Fibroblast of mammary gland (primary cell): ENCODE measurements around the gene TLR5.

Experiments used
- DNase-seq: peaks from one replicate; pipeline ENCODE4 v3.0.0-alpha.2; 2010; ENCODE audit warnings: low read depth
- H3K4me3 ChIP-seq: 2 replicates; pipeline ENCODE4 v1.5.1; 2011; ENCODE audit warnings: low read depth, mild to moderate bottlenecking, low read length, moderate library complexity; ENCODE audit not compliant: control insufficient read depth
- CTCF ChIP-seq: conservative IDR thresholded peaks from 2 replicates; pipeline ENCODE4 v1.5.1; 2011; ENCODE audit warnings: low read depth, low read length, inconsistent platforms; ENCODE audit not compliant: control insufficient read depth, insufficient read depth

The TLR5 gene

GRCh38 chr1:223074445-223075300 is 68.4 kb downstream of the TLR5 start:
- DNase-seq = no peak
- H3K4me3 ChIP-seq = no peak overlapping the region
- no peak for TF ChIP-seq CTCF

- no peak overlapping the region for H3K4me3 ChIP-seq
- no peak for DNase-seq
- TF ChIP-seq CTCF = no peak
Observed at GRCh38 chr1:223068900-223069665, 74.0 kb downstream of the TLR5 start.

GRCh38 chr1:223067914-223068313 is 75.1 kb downstream of the TLR5 start:
- no peak overlapping the region for H3K4me3 ChIP-seq
- DNase-seq = no peak
- no peak for TF ChIP-seq CTCF

- DNase-seq = no peak
- no peak for TF ChIP-seq CTCF
- no peak overlapping the region for H3K4me3 ChIP-seq
Observed at GRCh38 chr1:223066415-223066814, 76.6 kb downstream of the TLR5 start.

GRCh38 chr1:223062177-223062576 is 80.9 kb downstream of the TLR5 start:
- DNase-seq = peak; percentile 6
- TF ChIP-seq CTCF = no peak
- H3K4me3 ChIP-seq = no peak overlapping the region

- no peak for TF ChIP-seq CTCF
- DNase-seq = no peak
- H3K4me3 ChIP-seq = no peak overlapping the region
Observed at GRCh38 chr1:223059526-223059925, 83.5 kb downstream of the TLR5 start.
